Activated CD8-positive, alpha-beta T cell treated with anti-CD3 and anti-CD28 coated beads for 36 hours (primary cell): ENCODE results near the gene CDS2. TPM values are rescaled to one million over a fixed set of nuclear protein-coding genes. Genes with fewer than 3 reads are reported as not detected.

Experiments
- ATAC-seq: fragments of 200-7000 bp; cut with Tn5 transposase; one replicate; pipeline ENCODE4 v1.10.0; 2021; ENCODE audit warnings: mild to moderate bottlenecking, moderate library complexity
- CTCF ChIA-PET: fragments of 350-600 bp; sonication (Branson Sonifier 250); formaldehyde crosslinking; loops from one replicate; lab custom pipeline; 2021; ENCODE audit warnings: antibody characterized with exemption; lab: Charles Lee
- POLR2A ChIA-PET: fragments of 350-600 bp; sonication (Branson Sonifier 250); formaldehyde crosslinking; loops from one replicate; lab custom pipeline; 2021; ENCODE audit warnings: antibody characterized with exemption; lab: Charles Lee
- DNase-seq: peaks from one replicate; pipeline ENCODE4 v3.0.0-alpha.2; 2020
- H3K27ac Mint-ChIP-seq: one replicate; pipeline ENCODE4 v1.8.0; 2021; ENCODE audit warnings: mild to moderate bottlenecking, mixed read lengths
- H3K27me3 Mint-ChIP-seq: one replicate; pipeline ENCODE4 v1.8.0; 2021; ENCODE audit warnings: mixed read lengths
- H3K36me3 Mint-ChIP-seq: one replicate; pipeline ENCODE4 v1.8.0; 2021; ENCODE audit warnings: low read depth, mixed read lengths
- H3K4me1 Mint-ChIP-seq: one replicate; pipeline ENCODE4 v1.8.0; 2021; ENCODE audit warnings: low read depth, mixed read lengths
- H3K4me3 Mint-ChIP-seq: one replicate; pipeline ENCODE4 v1.8.0; 2021; ENCODE audit warnings: mild to moderate bottlenecking, moderate library complexity, mixed read lengths
- H3K9me3 Mint-ChIP-seq: one replicate; pipeline ENCODE4 v1.8.0; 2021; ENCODE audit warnings: mixed read lengths
- CTCF ChIP-seq: fragments of 200-600 bp; IDR thresholded peaks from one replicate; pipeline ENCODE4 v1.8.0; 2022; ENCODE audit warnings: antibody characterized with exemption, mild to moderate bottlenecking
- intact Hi-C: fragments of 100-400 bp; cut with micrococcal nuclease; formaldehyde crosslinking; loops from one replicate; pipeline ENCODE4 v1.10.0; 2022
- total RNA-seq, 2 experiments: library from RNA; stranded (reverse); gene quantifications; one replicate each; pipeline ENCODE4 v1.2.3, GENCODE V29; 2021

CDS2 gene
- total RNA-seq, 2 experiments from 2014 or later, result 30.2 to 34.7 TPM

GRCh38 chr20:5171064-5171789 is 44.4 kb downstream of the CDS2 start:
- no peak for TF ChIP-seq CTCF
- no peak for DNase-seq
- Mint-ChIP-seq H3K4me3 (no peak overlapping the region), H3K27me3 (no peaks in the 10 kb centered on the region), H3K9me3 (no peaks in the 10 kb centered on the region), H3K4me1 (peaks cover 48% of the 10 kb centered on the region), H3K36me3 (peaks cover 5% of the 10 kb centered on the region), H3K27ac (no peak overlapping the region)
- ChIA-PET POLR2A (no interaction called here), CTCF (interaction anchor here (0.8 kb wide), 1 partner anchor 18 kb away, joined by 3 read pairs; no protein-coding TSS in a partner anchor)
- ATAC-seq, result no peak
- intact Hi-C loops, result no loop called here

- H3K4me1 Mint-ChIP-seq, result peaks cover 43% of the 10 kb centered on the region
- H3K27ac Mint-ChIP-seq, result peak overlapping the region; percentile 26
- intact Hi-C loops, result no loop called here
- POLR2A ChIA-PET, result no interaction called here
- H3K27me3 Mint-ChIP-seq, result no peaks in the 10 kb centered on the region
- CTCF ChIA-PET, result no interaction called here
- H3K9me3 Mint-ChIP-seq, result no peaks in the 10 kb centered on the region
- ATAC-seq (no peak), DNase-seq (no peak)
- H3K4me3 Mint-ChIP-seq, result no peak overlapping the region
- no peak for TF ChIP-seq CTCF
- peaks cover 7% of the 10 kb centered on the region for H3K36me3 Mint-ChIP-seq
Measured at GRCh38 chr20:5171790-5172164, 45.0 kb downstream of the CDS2 start.

GRCh38 chr20:5172167-5172601 is 45.4 kb downstream of the CDS2 start:
- Mint-ChIP-seq H3K4me3 (no peak overlapping the region), H3K4me1 (peaks cover 39% of the 10 kb centered on the region), H3K9me3 (no peaks in the 10 kb centered on the region), H3K36me3 (peaks cover 9% of the 10 kb centered on the region), H3K27me3 (no peaks in the 10 kb centered on the region), H3K27ac (peak overlapping the region; percentile 26)
- ChIA-PET CTCF (no interaction called here), POLR2A (no interaction called here)
- intact Hi-C loops, result no loop called here
- ATAC-seq (no peak), DNase-seq (no peak)
- TF ChIP-seq CTCF, result no peak

- Mint-ChIP-seq H3K4me3 (no peak overlapping the region), H3K9me3 (no peaks in the 10 kb centered on the region), H3K27ac (no peak overlapping the region), H3K4me1 (peaks cover 32% of the 10 kb centered on the region), H3K36me3 (peaks cover 9% of the 10 kb centered on the region), H3K27me3 (no peaks in the 10 kb centered on the region)
- POLR2A ChIA-PET, result no interaction called here
- DNase-seq (no peak), ATAC-seq (no peak)
- TF ChIP-seq CTCF, result no peak
- CTCF ChIA-PET, result no interaction called here
- intact Hi-C loops, result no loop called here
Measured at GRCh38 chr20:5172903-5173463, 46.2 kb downstream of the CDS2 start.

GRCh38 chr20:5173751-5174150 is 46.9 kb downstream of the CDS2 start:
- Mint-ChIP-seq H3K4me3 (no peak overlapping the region), H3K27ac (peak overlapping the region; percentile 26), H3K36me3 (peaks cover 11% of the 10 kb centered on the region), H3K27me3 (no peaks in the 10 kb centered on the region), H3K9me3 (no peaks in the 10 kb centered on the region), H3K4me1 (peaks cover 28% of the 10 kb centered on the region)
- ChIA-PET POLR2A (interaction anchor here (0.6 kb wide), 1 partner anchor 32 kb away, joined by 3 read pairs; no protein-coding TSS in a partner anchor), CTCF (interaction anchor here (1.4 to 1.5 kb wide), 2 partner anchors 47 to 50 kb away, joined by 4 to 5 read pairs; partner anchors contain the start of gene CDS2)
- ATAC-seq, result no peak
- intact Hi-C loops, result no loop called here
- no peak for DNase-seq
- no peak for TF ChIP-seq CTCF
